ENCODE results near the gene TXNRD1.
"Not testable (repeated sequence)": the region's sequence is repeated elsewhere in the genome, so short reads cannot be mapped to it uniquely, and the experiment has no call there.

Gene TXNRD1

DNA sequence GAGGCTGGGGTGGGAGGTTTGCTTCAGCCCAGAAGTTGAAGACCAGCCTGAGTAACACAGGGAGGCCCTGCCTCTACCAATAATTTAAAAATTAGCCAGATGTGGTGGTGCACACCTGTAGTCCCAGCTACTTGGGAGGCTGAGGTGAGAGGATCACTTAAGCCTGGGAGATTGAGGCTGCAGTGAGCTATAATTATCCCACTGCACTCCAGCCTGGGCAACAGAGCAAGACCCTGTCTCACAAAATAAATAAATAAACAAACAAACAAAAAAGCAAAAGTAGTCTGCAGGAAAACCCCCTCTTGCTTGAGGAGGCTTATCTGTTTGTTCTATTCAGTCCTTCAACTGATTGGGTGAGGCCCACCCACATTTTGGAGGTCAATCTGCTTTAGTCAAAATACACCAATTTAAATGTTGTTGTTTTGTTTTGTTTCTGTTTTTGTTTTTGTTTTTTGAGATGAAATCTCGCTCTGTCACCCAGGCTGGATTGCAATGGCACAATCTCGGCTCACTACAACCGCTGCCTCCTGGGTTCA is 24.9 kb upstream of the TXNRD1 start:
- no peak for DNase-seq (ENCODE audit: low read depth)

DNA sequence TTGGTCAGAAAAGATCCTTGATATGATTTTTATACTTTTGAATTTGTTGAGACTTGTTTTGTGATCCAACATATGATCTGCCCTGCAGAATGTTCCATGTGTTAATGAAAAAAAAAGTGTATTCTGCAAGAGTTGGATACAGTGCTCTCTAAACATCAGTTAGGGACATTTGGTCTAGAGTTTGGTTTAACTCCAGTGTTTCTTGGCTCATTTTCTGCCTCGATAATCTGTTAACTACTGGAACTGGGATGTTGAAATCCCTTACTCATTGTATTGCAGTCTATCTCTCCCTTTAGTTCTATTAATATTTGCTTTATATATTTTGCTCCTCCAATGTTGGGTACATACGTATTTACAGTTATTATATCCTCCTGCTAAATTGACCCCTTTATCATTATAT is 18.3 kb upstream of the TXNRD1 start:
- no peak for DNase-seq (ENCODE audit: low read depth)

DNA sequence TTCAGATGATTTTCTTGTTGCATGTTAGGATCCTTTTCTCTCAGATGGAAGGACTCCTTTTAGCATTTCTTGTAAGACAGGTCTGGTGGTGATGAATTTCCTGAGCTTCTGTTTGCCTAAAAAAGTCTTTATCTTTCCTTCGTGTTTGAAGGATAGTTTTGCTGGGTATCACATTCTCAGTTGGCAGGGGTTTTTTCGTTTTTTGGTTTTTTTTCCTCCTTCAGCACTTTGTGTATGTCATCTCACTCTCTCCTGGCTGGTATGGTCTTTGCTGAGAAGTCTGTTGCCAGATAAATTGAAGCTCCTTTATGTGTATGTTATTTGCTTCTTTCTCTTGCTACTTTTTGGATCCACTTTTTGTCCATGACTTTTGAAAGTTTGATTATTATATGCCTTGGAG is 15.6 kb upstream of the TXNRD1 start:
- no peak for DNase-seq (ENCODE audit: low read depth)

DNA sequence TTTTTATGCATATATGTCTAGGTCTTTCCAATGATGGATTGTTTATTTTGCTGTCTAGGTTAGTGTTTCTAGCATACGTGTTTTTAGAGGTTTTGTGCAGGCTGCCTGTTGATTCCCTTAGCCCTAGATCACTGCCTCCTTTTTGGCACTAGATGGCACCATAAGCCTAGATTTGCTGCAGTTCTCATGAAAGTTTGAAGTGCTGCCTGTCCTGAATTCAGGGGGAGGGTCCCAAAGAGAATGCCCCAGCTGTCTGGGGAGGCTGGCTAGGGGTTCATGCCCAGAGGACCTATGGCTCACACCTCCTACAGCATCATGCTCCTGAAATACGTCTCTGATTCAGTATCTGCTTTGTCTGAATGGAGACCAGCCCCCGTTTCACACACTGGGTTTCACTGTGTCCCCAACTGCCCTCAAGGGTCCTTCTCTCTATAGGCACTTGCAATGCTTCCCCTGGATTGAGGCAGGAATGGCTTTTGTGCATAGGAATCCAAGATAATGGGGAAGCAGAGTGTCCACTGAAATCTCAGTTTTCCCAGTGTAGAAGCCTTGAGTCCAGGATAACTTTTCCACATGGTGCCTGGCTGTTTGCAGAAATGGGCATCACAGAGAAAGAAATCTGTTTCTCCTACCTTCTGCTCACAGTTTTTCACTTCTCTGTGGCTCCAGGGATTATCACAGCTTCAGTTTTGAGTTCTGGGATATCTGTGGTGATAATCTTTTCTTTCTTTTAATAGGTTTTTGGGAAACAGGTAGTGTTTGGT is 14.2 kb upstream of the TXNRD1 start:
- DNase-seq (ENCODE audit: low read depth) = no peak

DNA sequence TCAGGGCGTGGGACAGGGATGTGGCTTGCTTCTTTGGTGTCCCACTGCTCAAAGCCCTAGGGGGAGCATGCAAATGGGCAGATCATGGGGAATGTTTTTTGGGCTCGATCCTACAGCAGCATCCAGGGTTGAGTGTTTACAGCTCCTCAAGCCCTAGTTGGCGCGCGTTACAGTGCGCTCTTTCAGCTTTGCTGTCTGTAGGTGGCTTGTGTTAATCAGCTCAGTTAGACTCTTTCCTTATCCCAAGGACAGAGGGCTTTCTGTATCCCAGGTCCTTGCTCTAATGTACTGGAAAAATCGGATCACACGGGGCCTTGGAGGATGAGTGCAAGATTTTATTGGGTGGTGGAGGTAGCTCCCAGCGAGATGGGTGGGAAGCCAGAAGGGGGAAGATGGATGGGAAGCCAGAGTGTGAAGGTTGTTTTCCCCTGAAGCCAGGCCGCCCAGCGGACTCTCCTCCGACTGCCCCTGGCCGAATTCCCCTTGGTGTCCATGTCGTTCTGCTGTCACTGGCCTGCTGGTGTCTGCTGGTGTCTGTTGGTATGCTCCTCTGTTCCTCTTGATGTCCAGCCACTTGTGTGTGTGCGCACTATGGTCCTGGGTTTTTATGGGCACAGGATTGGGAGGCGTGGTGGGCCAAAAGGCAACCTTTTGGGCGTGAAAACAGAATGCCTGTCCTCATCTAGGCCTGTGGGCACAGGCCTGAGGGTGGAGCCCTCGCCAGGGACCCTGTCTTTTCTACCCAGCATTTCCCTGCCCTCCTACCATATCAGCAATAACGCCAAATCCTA is 10.7 kb upstream of the TXNRD1 start:
- no peak for DNase-seq (ENCODE audit: low read depth)

DNA sequence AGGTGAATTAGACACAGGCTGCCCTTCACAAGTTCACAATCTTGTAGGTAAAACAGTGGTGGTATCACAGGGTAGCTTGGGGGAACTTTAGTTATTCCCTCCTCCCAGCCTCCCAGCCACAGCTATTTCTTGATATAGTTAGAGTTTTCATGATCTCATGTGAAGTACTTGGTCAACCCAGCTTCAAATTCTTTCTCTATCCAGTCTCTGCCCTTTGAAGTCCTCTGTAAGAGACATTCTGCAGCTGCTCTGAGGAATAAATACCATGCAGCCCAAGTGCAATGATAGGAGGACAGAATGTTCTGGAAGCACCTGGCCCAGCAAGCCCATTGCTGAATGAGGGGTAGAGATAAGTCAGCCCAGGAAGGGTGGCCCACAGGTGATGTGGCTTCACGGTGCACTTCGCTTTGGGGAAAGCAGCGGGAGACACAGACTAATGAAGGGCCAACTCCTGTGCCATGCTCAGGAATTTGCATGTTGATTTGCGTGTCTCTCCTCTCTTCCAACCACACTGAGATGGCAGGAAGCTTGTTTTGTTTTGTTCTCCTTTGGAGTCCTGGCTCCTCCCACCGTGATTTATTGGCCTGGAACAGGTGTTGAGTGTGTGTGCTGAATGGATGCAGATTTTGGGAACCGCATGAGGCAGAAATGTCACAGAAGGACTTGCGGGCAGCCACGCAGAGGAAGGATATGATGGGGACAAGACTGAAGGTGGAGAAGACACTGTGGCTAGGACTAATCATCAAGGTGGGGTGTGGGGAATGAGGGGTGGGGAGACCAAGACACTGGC is 8.0 kb upstream of the TXNRD1 start:
- DNase-seq (ENCODE audit: low read depth) = no peak

DNA sequence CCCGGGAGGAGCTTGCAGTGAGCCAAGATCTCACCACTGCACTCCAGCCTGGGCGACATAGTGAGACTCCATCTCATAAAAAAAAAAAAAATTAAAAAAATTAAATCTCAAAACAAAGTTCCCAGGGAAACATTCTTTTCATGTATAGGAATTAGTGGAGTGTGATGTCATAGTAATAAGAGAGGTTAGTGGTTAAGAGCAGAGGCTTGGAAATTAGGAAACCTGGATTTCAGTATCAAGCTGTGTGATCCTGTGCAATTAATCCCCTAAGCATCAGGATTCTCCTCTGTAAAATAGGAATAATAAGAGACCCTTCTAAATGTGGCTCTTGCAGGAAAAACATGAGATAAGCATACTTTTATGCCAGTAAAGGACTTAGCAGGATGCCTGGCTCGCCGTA is 3.1 kb upstream of the TXNRD1 start:
- DNase-seq (ENCODE audit: low read depth) = no peak

DNA sequence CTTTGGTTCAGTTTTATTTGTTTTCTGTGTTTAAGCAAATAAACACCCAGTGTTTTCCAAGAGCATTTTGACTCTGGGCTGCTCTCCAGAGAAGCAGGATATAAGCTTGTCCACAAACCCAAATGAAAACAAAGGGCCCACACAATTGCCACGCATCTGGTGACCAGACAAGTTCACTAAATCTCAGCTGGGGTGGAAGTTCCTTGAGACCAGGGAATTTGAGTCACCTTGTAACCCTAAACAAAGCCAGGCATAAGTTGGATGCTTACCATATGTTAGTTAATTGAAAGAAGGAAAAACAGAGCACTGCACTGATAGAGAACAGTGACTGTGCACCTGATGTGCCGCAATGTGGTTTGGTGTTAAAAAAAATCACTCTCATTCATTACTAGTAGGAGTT is 1.6 kb upstream of the TXNRD1 start:
- no peak for DNase-seq (ENCODE audit: low read depth)

DNA sequence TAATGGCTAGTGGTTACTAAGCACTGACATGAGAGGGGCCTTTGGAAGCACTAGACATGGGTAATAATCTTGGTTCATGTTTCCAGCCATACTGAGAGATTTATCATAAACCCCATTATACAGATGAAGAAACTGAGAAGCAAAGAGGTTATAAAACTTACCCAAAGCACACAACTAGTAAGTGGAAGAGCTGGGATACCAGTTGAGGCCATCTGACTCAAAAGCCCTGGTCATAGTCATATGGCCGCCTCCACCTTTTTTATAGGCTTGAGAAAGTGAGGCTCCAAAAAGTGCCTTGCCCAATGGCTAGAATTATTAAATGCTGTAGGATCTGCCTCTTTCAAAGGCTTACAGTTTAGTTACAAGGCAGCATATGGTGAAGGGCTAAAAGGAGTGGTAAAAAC is 944 bp downstream of the TXNRD1 start:
- DNase-seq (ENCODE audit: low read depth) = no peak

DNA sequence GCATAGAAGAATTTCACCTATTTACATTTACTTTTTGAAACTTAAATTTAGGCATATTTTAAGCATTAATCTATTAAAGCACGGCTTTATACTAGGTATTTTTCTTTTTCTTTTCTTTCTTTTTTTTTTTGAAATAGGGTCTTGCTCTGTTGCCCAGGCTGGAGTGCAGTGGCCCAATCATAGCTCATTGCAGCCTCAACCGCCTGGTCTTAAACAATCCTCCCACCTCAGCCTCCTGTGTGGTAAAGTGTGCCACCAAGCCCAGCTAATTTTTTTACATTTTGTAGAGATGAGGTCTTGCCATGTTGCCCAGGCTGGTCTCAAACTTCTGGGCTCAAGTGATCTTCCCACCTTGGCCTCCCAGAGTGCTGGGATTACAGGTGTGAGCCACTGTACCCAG is 2.9 kb downstream of the TXNRD1 start:
- DNase-seq (ENCODE audit: low read depth) = not testable (repeated sequence)

DNA sequence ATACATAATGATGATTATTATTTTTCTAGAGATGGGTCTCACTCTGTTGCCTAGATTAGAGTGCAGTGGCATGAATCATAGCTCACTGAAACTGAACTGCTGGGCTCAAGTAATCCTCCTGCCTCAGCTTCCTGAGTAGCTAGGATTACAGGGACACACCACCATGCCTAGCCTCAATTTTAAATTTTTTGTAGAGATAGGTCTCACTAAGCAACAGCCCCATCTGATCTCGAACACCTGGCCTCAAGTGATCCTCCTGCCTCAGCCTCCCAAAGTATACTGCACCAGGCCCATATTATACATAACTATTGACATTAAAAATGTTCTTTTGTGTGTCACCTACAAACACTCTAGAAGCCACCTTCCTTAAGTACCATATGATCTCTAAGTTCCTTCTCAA is 3.4 kb downstream of the TXNRD1 start:
- DNase-seq (ENCODE audit: low read depth) = no peak

DNA sequence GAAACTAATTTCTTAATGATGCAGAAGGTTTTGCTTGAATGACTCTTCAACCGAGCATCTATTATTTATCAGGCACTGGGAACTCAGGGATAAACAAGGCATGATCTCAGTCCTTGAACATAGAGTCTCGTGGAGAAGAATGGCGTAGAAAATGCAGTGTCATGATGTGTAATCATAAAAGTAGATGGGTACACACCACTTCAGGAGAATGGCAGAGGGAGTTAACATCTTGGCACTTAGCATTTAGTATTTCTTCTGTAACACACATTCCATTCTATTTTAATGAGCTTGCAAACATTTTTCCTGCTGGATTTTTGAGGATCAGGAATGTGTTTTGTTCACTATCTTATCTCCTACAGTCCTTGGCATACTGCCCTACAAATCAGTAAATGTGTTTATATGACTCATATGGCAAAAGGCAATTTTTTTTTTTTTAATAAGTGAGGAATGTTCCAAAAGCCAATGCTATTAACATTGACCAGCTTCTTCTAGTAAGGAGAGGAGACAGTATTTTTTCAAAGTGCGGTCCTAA is 3.8 kb downstream of the TXNRD1 start:
- peak; percentile 95 for DNase-seq (ENCODE audit: low read depth)

DNA sequence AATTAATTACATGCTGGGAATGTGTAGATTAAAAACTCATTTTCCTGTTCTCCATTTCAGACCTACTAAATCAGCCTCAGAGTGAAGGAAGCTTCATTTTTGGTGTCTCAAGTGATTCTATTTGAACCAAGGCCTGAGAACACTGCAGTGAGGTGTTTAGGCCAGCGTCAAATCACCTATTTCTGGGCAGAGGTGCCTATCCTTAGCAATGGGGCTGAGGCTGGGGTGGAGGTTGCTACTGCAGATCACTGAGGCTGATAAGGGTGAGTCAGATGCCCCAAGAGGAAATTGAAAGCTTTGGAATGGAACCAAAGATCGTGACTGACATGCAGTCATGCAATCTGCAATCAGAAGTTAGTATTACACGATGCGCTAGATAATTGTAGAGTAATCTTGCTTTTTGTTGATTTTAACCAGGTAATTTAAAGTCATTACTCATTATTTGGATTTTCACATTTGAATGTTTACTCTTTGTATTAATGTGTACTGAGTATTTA is 4.4 kb downstream of the TXNRD1 start:
- peak; percentile 94 for DNase-seq (ENCODE audit: low read depth)

DNA sequence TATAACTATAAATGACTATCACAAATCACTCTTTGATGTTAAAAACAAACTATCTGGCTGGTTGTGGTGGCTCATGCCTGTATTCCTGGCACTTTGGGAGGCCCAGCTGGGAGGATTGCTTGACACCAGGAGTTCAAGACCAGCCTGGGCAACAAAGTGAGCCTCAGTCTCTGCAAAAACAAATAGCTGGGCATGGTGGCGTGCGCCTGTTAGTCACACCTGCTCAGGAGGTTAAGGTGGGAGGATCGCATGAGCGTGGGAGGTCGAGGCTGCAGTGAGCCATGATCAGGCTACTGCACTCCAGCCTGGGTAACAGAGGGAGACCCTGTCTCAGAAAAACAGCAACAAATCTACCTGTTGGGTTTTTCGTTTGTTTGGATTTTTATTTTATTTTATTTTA is 5.4 kb downstream of the TXNRD1 start:
- DNase-seq (ENCODE audit: low read depth) = no peak

DNA sequence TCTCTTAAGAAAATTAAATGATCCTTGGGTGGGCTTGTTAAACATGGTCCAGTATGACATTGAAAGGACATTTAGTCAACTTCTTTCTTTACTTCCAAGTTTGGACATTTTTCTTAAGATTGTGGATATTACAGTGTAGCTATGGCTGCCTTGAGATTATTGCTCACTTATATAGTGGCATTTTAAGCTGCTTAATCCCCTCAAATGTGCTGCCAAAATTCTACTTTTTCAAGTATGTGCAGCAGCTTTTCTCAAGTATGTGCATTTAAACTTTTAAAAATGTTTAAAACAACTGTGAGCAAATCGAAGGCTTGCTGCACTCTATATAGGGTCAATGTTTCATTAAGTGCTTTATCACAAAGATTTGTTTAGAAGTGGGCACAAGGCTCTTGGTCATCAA is 7.4 kb downstream of the TXNRD1 start:
- DNase-seq (ENCODE audit: low read depth) = no peak

DNA sequence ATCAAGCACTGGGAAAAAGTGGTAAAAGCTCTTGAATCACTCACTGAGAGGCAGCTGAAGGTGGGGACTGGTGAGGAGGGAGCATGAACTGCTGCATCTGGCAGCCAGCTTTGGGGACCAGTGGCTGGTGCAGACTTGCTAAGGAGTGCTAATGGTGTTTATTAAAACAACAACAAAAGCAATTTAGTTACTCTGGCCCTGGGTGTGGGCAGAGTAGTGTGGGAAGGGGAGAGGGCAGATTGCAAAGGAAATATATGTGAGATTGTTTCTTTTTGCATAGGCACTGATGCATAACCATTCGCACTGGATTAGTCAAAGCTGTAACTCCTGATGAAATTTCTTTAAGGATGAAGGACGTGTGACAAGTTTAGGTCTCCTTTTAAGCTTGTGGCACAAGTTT is 8.1 kb downstream of the TXNRD1 start:
- DNase-seq (ENCODE audit: low read depth) = no peak

DNA sequence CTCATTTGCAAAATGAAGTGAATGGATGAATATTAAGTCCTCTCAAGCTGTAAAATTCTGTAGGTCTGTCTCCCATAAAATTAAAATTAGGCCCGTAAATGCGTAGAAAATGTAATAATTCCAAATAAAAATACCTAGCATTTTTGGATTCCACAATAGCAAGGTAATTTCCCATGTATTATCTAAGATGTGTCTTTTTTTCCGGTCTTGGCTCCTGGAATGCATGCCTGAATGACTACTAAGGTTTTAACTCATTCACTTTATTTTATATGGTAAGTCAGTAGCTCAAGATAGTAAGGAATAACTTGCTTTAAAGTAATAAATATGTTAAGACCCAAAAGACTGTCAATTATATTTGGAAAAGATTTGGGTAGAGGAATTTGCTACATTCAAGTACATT is 11.1 kb downstream of the TXNRD1 start:
- no peak for DNase-seq (ENCODE audit: low read depth)

DNA sequence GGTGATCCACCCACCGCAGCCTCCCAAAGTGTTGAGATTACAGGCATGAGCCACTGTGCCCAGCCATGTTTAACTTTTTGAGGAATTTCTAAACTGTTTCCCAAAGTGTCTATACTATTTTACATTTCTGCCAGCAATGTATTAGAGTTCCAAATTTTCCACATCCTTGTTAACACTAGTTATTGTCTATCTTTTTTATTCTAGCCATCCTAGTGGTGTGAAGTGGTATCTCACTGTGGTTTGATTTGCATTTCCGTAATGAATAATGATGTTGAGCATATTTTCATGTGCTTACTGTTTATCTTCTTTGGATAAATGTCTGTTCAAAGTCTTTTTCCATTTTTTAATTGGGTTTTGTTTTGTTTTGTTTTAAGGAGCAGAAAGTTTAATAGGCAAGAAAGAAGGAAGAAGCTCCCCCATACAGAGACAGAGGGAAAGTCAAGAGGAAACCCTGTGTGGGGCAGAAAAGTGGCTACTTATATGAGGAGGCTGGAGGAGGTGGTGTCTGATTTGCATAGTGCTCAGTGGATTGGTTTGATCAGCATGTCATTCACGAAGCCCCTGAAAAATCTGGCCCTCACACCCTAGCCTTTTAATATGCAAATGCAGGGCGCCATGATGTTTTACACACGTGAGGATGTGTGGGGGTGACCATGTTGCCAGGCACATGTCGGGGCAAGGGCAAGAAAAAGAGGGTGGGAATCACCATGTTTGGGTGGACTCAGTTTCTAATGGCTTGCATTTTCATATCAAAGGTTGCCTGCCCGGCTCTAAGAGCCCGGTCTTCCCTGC is 14.9 kb downstream of the TXNRD1 start:
- DNase-seq (ENCODE audit: low read depth) = no peak

DNA sequence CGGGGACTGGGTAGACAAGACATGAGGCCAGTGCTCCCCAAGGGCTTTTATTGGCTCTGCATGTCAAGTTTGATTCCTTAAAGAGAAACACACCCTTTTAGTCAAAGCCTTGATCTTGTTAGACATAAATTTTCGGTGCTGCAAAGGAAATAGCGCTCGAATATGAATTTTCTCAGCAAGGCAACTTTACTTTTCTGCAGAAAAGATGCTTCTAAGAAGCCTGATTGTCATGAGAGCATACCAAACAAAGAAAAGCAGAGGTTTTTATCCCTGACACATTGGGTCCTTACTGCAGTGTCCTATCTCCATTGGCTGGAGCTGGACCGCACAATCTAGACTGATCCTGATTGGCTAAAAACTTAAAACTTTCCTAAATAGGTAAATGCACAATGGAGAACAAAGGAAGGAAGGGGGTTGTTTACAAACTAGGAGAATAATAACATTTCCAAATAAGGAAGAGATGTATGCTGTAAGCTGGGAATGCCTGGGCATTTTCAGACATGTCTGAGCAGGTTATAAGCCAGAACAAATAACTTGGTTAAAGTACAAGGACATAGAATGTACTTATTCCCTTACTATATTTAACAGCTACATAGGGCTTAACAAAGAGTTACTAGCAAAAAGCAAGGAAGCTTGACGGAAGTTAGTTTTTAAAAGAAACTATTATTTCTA is 17.2 kb downstream of the TXNRD1 start:
- no peak for DNase-seq (ENCODE audit: low read depth)

DNA sequence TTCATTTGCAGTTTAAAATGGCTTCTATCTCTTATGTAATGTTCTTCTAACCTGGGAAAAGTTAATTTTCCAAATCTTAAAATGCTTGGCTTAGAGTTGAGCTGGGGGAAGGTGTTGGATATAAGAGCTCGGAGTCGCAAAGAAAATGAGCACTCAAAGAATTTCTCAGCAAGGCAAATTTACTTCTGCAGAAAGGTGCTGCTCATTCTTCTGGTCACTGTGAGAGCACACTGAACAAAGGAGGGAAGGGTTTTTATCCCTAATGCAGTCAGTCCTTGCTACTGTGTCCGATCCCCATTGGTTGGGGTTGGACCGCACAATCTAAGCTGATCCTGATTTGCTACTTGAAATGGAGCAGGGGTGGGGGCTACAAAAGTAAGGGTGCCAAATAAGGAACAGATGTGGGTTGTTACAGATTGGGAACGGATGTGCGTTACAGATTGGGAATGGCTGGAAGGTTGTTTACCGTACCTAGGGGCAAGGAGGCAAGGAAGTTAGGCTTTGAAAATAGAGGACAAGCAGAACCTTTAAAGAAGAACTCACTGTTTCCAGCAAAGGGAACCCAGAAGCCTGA is 19.4 kb downstream of the TXNRD1 start:
- no peak for DNase-seq (ENCODE audit: low read depth)
